ENCODE data around the gene ITGA1.
A peak's percentile ranks its signal among the peaks of the same experiment; 100 is the strongest.

The ITGA1 gene

DNA sequence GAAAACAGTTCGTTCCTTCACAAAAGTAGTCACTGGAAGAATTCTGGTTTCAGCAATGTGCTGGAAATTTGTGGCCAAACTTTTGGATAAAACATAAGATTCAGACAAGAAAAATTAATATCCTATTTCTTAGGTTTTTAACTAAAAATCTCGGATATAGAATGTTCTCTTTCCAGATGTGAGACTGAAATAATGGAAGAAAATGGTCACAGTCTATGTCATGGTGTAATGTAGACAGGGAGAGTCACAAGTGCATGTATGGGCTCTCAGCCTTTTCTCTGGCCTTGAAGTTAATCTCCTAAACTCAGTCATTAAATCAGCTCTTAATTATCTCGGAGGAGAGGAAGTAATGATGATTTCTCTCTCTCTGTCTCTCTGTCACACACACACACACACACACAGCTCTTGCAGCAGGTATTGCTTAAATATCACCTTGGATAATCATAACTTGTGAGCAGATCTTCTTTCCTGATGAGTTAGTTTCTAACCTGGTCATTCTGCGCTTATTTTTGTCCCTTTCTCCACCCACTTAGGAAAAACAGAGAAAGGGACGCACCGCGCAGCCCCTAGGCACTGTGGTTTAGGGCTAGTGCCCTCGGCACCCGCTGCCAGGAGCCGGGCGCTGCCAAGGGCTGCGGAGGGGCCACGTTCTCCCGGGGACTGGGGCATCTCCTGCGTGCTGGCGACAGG lies 200.8 kb downstream of the ITGA1 start:
- peak overlapping the region; percentile 95 for H3K27ac ChIP-seq
- DNase-seq (ENCODE audit: low read depth, low spot score) = no peak

DNA sequence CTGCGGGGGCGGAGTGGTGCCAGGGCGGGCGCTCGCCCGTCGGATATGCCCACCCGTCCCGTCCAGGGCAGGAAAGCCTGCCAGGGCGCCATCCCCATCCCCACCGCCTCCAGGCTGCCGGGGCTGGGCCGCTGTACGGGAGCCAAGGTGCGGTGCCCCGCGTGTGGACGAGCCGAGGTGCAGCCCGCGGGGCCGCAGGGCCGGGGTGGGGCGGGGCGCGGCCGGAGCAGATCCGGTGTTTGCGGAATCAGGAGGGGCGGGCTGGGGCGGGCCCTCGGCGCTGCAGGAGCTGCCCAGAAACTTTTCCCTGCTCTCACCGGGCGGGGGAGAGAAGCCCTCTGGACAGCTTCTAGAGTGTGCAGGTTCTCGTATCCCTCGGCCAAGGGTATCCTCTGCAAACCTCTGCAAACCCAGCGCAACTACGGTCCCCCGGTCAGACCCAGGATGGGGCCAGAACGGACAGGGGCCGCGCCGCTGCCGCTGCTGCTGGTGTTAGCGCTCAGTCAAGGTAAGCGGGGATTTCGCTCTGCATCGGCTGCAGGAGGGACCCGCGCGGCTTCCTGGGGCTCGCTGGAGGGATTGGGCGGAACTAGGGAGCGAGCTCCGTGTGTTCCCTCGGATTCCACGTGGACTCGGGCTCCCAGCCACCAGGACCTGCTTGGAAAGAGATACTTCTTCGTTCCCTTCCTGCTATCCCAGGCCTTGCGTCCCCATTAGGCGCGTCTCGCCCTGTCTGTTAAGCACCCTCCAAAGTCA lies 201.5 kb downstream of the ITGA1 start, which contains the start of gene ITGA2:
TSS of gene ITGA2 (plus strand) at position 328 of the 756 bp plus-strand sequence. CDS start at position 445, 117 bp downstream.
- peak within 1 kb of the TSS; percentile 95 for H3K27ac ChIP-seq
- peak; percentile 36 for DNase-seq (ENCODE audit: low read depth, low spot score)

DNA sequence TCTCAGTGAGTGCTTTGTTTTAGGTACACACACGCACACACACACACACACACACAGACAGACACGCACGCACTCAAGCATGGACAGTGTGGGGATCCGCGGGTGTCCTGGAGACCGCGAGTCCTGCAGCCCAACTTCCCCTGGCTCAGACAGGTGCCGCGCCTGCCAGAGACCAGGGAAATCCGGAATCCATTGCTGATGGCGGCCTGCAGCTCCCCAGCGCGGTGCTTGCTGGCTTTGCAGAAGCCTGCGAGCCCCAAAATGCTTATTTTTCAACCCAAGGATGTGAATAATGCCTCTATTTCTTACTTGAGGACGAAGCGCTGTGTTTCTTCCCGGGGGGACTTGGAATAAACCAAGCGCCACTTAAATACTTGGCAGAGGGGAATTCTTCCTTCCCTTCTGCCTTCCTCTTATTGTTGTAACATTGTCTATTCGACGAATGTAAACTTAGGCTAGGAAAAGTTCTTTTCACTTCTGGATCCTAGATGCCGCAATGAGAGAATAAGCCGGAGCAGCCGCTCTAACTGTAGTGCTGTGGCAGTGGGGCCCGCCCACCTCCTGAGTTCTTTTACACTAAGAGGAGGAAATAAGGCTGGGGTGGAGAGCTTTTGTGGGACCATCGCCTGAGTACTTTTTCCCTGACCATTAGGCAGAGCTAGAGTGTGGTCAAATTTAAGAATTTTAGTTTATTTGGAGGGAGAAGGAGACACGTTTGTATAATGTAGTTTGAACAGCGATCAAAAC lies 202.2 kb downstream of the ITGA1 start:
- peak overlapping the region; percentile 95 for H3K27ac ChIP-seq
- no peak for DNase-seq (ENCODE audit: low read depth, low spot score)

DNA sequence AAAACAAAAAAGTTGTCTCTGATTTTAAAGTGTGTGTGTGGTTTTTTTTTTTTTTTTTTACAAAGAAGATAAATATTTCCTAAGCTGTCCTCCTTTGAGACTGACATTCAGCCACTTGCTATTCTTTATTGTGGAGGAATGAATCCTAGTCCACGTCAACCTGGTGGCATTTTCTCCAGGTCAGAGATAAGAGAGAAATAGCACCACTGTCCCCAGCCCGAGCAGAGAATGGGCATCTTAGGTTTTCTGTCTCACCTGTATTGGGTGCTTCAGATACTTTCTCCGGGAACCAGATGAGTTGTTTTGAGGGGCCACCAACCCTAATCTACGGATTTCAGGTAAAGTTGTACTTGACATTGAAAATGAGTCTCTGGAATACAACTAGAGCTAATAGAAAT lies 202.8 kb downstream of the ITGA1 start:
- no peak for DNase-seq (ENCODE audit: low read depth, low spot score)
- H3K27ac ChIP-seq = peak overlapping the region; percentile 95

DNA sequence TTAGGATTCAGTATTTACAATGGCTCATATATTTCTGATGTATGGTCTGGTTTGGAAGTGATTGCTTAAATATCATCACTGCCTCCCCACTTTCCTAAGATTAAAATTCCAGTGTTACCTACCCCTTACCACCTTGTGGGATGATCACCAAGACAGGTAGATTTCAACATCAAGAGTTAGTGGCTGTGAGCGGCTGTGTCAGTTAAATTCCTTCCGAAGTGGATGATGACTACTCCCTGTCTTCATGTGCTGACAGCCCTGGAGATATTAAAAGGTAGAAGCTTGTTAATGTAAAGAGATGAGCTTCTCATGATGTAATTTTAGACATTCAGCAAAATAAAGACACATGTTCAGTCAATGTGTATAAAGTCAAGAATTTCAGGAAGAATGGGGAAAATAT lies 205.7 kb downstream of the ITGA1 start:
- DNase-seq (ENCODE audit: low read depth, low spot score) = no peak
- H3K27ac ChIP-seq = peak overlapping the region; percentile 95

DNA sequence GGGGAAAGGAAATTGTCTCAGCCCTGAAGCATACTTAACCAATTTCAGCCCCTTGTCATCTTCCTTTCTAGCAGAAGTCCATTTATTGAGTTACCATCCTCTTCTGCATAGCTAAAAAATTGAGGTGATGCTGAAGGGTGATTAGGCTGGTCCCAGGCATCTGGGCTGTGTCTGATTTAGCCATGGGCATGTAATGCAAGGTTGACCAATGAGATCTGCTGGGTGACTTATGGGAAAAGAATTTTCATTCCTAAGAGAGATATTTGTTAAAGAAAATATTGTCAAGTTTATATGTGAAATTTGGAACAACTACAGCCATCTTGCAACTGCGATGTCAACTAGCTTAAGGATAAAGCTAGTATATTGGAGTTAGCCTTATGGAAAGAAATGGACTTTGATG lies 206.6 kb downstream of the ITGA1 start:
- DNase-seq (ENCODE audit: low read depth, low spot score) = no peak
- H3K27ac ChIP-seq = peak overlapping the region; percentile 95

DNA sequence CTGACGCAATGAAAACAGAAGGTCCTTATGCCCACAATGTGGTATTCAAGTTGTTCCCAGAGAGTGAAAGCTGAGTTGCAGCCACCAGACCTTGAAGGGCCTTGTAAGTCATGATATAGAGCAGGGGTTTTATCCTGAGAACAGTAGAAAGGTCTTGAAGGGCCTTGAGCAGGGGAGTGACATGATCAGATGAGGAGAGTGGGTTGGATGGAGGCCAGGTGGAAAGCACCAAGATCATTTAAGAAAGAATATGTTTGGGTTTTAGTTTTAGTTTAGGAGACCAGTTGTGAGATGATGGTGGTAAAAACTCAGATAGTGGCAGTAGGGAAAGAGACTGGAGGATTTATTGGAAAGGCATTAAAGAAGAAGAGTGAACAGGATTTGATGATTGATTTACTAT lies 207.4 kb downstream of the ITGA1 start:
- peak overlapping the region; percentile 95 for H3K27ac ChIP-seq
- no peak for DNase-seq (ENCODE audit: low read depth, low spot score)

DNA sequence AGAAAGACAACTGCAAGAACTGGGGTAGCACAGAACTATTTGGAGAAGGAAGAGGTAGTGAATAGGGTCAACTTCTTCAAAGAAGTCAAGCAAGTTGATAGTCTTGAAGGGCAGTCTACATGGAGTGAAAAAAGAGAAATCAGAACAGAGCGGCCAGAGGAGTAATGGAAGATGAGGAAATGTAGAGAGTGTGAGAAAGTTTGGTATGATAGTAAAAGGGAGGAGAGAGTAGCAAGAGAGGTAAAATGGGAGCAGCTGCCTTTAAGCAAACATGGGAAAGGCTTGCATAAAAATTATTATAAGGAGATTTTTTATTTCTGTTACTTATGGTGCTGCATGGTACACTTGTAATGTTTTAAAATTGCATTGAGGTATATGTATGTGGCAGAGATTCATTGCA lies 208.2 kb downstream of the ITGA1 start:
- DNase-seq (ENCODE audit: low read depth, low spot score) = no peak
- H3K27ac ChIP-seq = peak overlapping the region; percentile 95

DNA sequence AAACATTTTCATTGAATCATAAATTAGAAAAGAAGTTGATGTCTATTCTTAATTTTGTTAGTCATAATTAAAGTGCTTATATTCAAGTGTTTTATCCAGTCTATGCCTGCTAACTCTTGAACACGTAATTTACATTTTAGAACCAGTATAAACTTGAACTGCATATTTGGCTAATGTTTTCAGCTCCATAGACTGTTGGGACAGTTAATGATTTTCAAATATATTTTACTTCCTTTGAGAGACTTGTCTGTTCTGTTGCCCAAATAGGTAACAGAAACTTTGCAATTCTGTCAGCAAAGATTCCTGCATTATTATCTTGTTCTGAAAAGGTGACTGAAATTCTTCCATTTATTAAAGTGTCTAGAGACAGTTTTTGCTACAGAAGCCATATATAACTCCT lies 209.3 kb downstream of the ITGA1 start:
- no peak for DNase-seq (ENCODE audit: low read depth, low spot score)
- peak overlapping the region; percentile 95 for H3K27ac ChIP-seq

DNA sequence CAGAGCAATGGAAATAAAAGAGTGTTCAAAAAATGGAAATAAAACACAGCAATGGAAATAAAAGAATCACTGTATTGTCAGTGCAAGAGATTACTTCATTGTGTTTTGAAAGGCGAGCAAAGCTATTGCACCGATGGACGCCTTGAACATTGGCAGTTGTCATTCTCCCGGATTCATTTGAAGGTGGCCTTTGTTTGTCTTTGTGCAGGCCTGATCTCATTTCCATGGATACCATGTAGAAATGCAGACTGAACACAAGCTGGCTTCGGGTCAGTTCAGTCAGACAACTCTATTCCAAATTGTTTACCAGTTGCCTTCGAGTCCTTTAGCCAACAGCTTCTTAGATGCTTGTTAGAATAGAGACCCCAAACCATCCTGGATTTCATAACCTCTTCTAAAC lies 209.7 kb downstream of the ITGA1 start:
- peak overlapping the region; percentile 95 for H3K27ac ChIP-seq
- no peak for DNase-seq (ENCODE audit: low read depth, low spot score)

DNA sequence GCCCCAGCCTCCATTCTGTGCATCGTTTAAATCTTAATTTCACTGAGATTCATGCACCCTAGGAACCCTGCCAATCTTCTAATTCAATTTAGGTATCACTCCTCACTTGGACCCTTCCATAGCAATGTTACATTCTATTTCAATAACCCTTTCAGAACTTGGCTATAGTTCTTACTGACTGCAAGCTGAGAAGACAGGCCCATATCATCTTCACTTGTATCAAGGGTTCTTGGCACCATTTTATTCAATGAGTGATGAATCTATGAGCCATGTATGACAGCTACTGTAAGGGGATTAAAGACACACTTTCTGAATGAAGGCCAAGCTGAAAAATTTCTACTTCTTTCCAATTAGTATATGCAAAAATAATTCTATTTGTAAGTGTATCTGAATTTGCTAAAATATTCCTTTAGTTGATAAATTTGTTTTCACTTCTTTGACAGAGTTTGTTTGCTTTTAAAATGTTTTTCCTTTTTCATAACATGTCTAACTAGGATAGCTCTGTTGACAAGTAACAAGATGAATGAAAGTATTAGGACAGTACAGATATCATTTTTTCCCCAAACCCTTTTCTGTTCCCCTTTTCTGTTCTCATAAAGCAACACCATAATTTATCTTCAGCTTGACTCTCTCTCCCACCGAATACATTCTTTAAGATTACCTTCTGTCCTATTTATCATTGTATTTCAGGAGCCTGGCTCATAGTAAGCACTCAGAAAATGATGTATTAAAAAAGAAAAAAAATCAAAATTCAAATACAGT lies 211.0 kb downstream of the ITGA1 start:
- DNase-seq (ENCODE audit: low read depth, low spot score) = no peak
- H3K27ac ChIP-seq = peak overlapping the region; percentile 95

DNA sequence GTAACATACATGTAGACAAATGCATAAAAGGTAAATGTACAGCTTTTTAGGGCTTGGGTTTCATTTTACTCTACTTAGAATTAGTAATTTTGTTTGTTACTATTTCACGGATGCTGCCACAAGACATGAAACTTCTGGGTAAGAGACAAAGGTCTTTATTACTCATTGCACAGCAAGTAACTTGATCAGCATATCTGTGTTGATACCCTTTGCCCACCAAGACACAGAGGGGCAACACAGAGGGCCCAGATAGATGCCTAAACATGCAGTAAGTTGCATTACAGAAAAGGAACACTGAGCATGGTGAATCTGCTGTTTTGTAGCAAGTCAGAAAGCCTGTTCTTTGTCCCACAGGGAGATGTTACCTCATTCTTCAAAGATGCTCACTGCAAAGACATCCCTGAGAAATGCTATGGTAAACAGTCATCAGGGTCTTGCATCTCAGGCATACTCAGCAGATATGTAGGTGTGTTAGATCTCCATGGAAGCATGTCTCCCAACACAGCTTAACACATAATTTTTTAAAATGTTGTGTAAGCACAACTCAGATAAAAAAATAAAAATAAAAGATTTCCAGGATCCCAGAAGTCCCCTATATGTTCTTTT lies 211.7 kb downstream of the ITGA1 start:
- H3K27ac ChIP-seq = peak overlapping the region; percentile 95
- DNase-seq (ENCODE audit: low read depth, low spot score) = no peak

DNA sequence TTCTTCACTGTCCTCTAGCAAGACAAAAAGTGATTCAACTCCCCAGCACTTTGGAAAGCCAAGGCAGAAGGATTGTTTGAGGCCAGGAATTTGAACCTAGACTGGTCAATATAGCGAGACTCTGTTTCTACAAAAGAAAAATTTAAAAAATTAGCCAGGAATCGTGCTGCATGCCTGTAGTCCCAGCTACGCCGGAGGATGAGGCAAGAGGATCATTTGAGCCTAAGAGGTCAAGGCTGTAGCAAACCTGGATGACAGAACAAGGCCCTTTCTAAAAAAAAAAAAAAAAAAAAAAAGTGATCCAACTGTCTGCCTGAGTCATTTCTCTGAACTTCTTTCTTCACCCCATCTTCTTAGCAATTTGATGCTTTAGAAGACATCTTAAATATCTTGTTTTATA lies 213.8 kb downstream of the ITGA1 start:
- no peak for DNase-seq (ENCODE audit: low read depth, low spot score)
- H3K27ac ChIP-seq = peak overlapping the region; percentile 95

DNA sequence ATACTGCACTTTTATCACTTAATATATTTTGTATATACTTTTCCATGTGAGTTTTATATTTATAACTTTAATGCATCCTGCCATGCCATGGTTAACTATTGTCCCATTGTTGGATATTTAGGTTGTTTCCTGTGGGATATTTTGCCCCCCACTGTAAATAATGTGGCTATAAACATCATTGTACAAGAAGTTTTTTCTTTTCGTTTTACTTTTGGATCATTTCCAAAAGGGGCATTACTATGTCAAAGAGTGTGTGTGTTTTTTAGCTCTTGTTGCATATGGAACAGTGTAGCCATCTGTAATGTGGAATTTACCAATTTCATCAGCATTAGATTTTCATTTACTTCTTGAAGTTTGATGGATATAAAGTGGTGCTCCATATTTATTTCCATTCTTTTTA lies 214.8 kb downstream of the ITGA1 start:
- H3K27ac ChIP-seq = peak overlapping the region; percentile 95
- DNase-seq (ENCODE audit: low read depth, low spot score) = no peak

DNA sequence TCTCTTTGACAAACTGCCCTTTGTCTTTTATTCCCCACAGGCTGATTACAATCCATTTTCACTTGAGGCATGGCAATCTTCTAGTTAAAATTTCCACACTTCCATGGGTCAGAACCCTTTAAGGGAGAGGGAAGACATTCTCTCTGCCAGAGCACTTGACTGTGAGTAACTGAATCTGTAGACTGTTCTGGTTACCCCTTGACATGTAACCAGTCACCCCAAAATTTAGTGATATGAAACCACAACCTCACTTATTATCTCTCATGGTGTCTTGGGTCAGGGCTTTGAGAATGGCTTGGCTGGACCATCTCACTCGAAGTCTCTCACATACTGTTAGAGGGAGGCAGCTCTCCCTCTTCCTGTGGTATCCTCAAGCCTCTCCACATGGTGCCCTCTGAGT lies 215.4 kb downstream of the ITGA1 start:
- DNase-seq (ENCODE audit: low read depth, low spot score) = no peak
- peak overlapping the region; percentile 95 for H3K27ac ChIP-seq

DNA sequence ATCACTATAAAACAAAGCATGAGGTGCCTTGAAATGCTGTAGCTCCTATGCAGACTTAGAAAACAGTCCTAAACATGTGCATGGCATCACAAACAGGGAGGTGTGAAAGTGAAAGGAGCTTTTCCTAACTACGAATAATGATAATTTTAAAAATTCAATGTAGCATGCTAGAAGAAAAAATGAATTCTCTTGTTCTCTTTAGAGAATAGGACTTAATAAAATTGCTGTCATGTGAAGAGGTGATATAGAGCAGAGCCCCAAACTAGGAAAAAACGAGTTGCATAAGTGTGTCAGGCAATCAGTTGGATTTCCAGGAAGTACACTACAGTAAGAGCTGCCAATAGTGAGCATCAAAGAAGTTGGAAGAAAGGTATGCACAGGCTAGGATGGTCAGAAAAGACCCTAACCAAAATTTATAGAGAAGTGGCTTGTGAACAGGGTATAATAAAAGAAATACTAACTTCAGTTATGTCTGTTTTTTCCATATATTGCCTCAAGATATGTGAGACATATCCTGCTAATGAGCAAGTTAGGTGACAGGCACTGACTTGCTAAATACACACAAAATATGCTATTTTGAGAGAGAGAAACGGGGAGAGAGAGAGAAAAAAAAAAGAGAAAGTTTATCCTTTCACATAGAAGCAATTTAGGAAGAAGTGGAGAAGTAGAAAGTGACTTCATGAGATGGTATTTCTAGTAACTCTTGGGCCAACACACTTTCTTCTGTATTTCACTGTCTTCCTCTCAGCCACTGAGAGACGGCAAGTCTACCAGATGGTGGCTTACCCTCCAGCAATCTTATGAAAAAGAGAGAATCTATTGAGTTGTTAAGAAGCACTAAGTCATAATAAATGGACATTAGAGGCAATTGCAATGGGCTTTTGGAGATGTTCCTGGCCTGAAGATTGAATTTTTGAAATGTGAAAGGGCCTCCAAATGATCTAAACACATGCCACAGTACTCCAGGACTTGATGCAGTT lies 219.5 kb downstream of the ITGA1 start:
- no peak for DNase-seq (ENCODE audit: low read depth, low spot score)
- H3K27ac ChIP-seq = peak overlapping the region; percentile 95

DNA sequence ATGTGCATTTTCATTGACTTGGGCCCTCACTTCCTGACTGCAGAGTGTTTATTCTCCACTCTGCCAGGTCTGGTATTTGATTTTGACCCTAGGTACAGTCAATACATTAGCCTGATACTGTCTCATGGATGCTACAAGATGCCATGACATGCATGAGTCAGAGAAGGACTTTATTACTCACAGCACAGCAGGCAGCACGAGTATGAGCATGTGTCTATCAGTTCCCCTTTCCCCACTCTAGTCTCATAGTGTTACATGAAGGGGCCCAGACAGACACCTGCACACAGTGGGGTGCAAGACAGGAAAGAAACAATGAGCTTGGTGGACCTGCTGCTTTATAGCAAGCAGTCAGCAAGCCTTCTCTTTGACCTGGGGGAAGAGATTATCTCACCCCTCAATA lies 221.0 kb downstream of the ITGA1 start:
- peak overlapping the region; percentile 95 for H3K27ac ChIP-seq
- peak; percentile 66 for DNase-seq (ENCODE audit: low read depth, low spot score)

Measured in epithelial cell of prostate (primary cell).